ENCODE results near the gene YAF2.

GRCh38 chr12:42187799-42188198 lies 50.2 kb downstream of the YAF2 start:
- TF ChIP-seq, protein P1, sequence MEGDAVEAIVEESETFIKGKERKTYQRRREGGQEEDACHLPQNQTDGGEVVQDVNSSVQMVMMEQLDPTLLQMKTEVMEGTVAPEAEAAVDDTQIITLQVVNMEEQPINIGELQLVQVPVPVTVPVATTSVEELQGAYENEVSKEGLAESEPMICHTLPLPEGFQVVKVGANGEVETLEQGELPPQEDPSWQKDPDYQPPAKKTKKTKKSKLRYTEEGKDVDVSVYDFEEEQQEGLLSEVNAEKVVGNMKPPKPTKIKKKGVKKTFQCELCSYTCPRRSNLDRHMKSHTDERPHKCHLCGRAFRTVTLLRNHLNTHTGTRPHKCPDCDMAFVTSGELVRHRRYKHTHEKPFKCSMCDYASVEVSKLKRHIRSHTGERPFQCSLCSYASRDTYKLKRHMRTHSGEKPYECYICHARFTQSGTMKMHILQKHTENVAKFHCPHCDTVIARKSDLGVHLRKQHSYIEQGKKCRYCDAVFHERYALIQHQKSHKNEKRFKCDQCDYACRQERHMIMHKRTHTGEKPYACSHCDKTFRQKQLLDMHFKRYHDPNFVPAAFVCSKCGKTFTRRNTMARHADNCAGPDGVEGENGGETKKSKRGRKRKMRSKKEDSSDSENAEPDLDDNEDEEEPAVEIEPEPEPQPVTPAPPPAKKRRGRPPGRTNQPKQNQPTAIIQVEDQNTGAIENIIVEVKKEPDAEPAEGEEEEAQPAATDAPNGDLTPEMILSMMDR (IDR thresholded peaks at IDR 0.05) = no peak
- TF ChIP-seq POLR2A (IDR thresholded peaks at IDR 0.05) = no peak
